Smooth muscle cell (in vitro differentiated cells): ENCODE data around the gene ANKRD17. TPM values are rescaled to one million over a fixed set of nuclear protein-coding genes. Genes with fewer than 3 reads are reported as not detected.

Experiments
- DNase-seq: peaks from one replicate; lab custom pipeline; 2025; ENCODE audit not compliant: unreplicated experiment; lab: John Stamatoyannopoulos, UW
- H2AFZ ChIP-seq: fragments of 200-600 bp; sonication (generic); 2 replicates; pipeline ENCODE4 v1.6.0; 2016; ENCODE audit warnings: antibody characterized with exemption, low read depth, mild to moderate bottlenecking
- H3F3A ChIP-seq: fragments of 200-600 bp; sonication (generic); 2 replicates; pipeline ENCODE4 v1.6.0; 2017; ENCODE audit warnings: antibody characterized with exemption, low read depth
- H3K27ac ChIP-seq: fragments of 200-600 bp; sonication (generic); 2 replicates; pipeline ENCODE4 v1.5.1; 2016; ENCODE audit warnings: low read depth, mild to moderate bottlenecking
- H3K27me3 ChIP-seq: fragments of 200-600 bp; sonication (generic); 2 replicates; pipeline ENCODE4 v1.6.1; 2016; ENCODE audit warnings: low read depth, mild to moderate bottlenecking
- H3K36me3 ChIP-seq: fragments of 200-600 bp; sonication (generic); 2 replicates; pipeline ENCODE4 v1.5.1; 2016; ENCODE audit warnings: low read depth
- H3K4me1 ChIP-seq: fragments of 200-600 bp; sonication (generic); 2 replicates; pipeline ENCODE4 v1.5.1; 2016; ENCODE audit warnings: low read depth
- H3K4me2 ChIP-seq: fragments of 200-600 bp; sonication (generic); 2 replicates; pipeline ENCODE4 v1.6.0; 2016; ENCODE audit warnings: mild to moderate bottlenecking
- H3K4me3 ChIP-seq: fragments of 200-600 bp; sonication (generic); 2 replicates; pipeline ENCODE4 v1.5.1; 2016; ENCODE audit warnings: mild to moderate bottlenecking
- H3K79me2 ChIP-seq: fragments of 200-600 bp; sonication (generic); 2 replicates; pipeline ENCODE4 v1.6.0; 2016; ENCODE audit warnings: low read depth, mild to moderate bottlenecking
- H3K9ac ChIP-seq: fragments of 200-600 bp; sonication (generic); 2 replicates; pipeline ENCODE4 v1.6.0; 2016; ENCODE audit warnings: low read depth
- H3K9me3 ChIP-seq: fragments of 200-600 bp; sonication (generic); replicated peaks from 2 replicates; pipeline ENCODE4 v1.5.1; 2016; ENCODE audit warnings: low read depth
- H4K20me1 ChIP-seq: fragments of 200-600 bp; sonication (generic); 2 replicates; pipeline ENCODE4 v1.6.0; 2016; ENCODE audit warnings: low read depth
- WGBS: methylation state at CpG from one replicate; pipeline ENCODE4 v1.1.7; 2016; ENCODE audit warnings: low lambda C conversion rate; 5-methylcytosine and 5-hydroxymethylcytosine counted together
- polyA plus RNA-seq: library from polyadenylated mRNA; unstranded; fragments of >200 nt; fragmentation: Nextera tagmentation; extraction: Ambion mirVana; gene quantifications from 2 replicates; pipeline ENCODE4 v1.2.1, GENCODE V29; 2016
- total RNA-seq: library from RNA; depleted of rRNA; stranded (reverse); fragments of >200 nt; gene quantifications from 2 replicates; pipeline ENCODE4 v1.2.3, GENCODE V29; 2014
- TF ChIP-seq, protein P1 (sequence below): fragments of 200-600 bp; sonication (generic); IDR thresholded peaks from 2 replicates; pipeline ENCODE4 v1.5.1; 2017; ENCODE audit warnings: borderline replicate concordance, mild to moderate bottlenecking, antibody characterized with exemption; ENCODE audit not compliant: insufficient read depth, poor library complexity, severe bottlenecking

ANKRD17 gene
- total and polyA plus RNA-seq, 2 experiments from 2014 or later = 29.7 to 58.0 TPM

DNA sequence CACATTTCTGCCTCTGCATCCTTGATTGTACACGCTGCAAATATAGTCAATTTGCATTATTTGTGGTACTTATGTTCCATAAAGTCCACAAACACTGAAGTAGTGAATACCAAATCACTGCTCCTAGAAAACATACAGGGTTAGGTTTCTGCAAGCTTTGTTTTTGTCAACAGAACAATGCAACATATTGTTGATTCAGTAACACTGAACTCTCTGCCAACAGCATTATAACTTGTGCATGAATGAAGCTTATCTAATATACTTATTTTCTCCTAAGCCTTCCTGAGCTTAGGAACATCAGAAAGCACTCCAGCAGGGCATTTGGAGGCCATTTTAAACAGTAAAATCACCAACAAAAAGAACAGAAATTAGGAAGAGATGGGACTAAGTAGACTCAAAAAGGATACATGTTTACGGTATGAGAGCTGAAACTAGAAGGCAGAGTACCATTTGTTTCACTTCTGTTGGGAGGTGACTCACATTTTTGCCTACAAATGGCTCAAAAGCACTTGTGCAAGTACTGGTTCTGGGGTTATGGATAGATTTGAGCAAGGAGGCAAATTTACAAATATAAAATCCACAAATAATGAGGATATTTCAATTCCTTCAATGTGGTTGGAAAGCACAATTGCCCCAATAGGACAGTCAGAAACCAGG, 203.2 kb downstream of the ANKRD17 start:
- no peaks in the 10 kb centered on the region for H3F3A ChIP-seq
- H3K27me3 ChIP-seq = no peaks in the 10 kb centered on the region
- H4K20me1 ChIP-seq = no peaks in the 10 kb centered on the region
- H3K4me2 ChIP-seq = no peak overlapping the region
- H3K9me3 ChIP-seq = no peaks in the 10 kb centered on the region
- TF ChIP-seq, protein P1, sequence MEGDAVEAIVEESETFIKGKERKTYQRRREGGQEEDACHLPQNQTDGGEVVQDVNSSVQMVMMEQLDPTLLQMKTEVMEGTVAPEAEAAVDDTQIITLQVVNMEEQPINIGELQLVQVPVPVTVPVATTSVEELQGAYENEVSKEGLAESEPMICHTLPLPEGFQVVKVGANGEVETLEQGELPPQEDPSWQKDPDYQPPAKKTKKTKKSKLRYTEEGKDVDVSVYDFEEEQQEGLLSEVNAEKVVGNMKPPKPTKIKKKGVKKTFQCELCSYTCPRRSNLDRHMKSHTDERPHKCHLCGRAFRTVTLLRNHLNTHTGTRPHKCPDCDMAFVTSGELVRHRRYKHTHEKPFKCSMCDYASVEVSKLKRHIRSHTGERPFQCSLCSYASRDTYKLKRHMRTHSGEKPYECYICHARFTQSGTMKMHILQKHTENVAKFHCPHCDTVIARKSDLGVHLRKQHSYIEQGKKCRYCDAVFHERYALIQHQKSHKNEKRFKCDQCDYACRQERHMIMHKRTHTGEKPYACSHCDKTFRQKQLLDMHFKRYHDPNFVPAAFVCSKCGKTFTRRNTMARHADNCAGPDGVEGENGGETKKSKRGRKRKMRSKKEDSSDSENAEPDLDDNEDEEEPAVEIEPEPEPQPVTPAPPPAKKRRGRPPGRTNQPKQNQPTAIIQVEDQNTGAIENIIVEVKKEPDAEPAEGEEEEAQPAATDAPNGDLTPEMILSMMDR = no peak
- H2AFZ ChIP-seq = no peak overlapping the region
- no peak for DNase-seq
- H3K79me2 ChIP-seq = no peaks in the 10 kb centered on the region
- no peak overlapping the region for H3K9ac ChIP-seq
- peaks cover 17% of the 10 kb centered on the region for H3K36me3 ChIP-seq
- no peak overlapping the region for H3K27ac ChIP-seq
- H3K4me1 ChIP-seq = no peaks in the 10 kb centered on the region
- H3K4me3 ChIP-seq = no peak overlapping the region
- WGBS = 92% methylated on average over 2 of the region's 2 CpGs

DNA sequence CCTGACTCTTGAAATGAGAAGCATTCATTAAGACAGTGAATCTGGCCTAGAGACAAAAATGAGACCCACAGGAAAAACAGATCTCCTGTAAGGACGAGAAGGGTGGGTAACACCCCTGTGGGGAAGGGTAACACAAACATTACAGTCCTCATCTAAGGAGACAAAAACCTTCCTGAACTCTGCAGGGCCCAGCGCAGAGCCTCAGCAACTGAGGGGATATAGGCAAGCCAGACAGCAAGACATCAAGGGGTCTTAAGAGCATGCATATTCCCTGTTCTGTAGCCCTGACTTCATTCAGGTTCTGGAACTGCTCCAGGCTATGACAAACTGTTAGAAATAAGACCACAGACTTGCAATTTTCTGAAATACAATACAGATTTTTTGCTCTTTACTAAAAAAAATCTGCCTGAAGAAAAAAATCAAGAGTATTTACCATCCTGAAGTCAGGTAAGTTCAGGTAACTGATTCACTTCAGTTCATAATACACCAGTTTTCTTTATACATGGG, 204.6 kb downstream of the ANKRD17 start:
- Histone ChIP-seq H3K9ac (no peak overlapping the region), H3K27me3 (no peaks in the 10 kb centered on the region), H4K20me1 (no peaks in the 10 kb centered on the region), H3K36me3 (peaks cover 7% of the 10 kb centered on the region), H3K4me2 (no peak overlapping the region), H3K4me1 (no peaks in the 10 kb centered on the region), H2AFZ (no peak overlapping the region), H3K27ac (no peak overlapping the region), H3K4me3 (no peak overlapping the region), H3F3A (no peaks in the 10 kb centered on the region), H3K9me3 (no peaks in the 10 kb centered on the region), H3K79me2 (no peaks in the 10 kb centered on the region)
- no peak for DNase-seq
- 75% methylated on average over 2 of the region's 2 CpGs for WGBS
- TF ChIP-seq, protein P1 = no peak

DNA sequence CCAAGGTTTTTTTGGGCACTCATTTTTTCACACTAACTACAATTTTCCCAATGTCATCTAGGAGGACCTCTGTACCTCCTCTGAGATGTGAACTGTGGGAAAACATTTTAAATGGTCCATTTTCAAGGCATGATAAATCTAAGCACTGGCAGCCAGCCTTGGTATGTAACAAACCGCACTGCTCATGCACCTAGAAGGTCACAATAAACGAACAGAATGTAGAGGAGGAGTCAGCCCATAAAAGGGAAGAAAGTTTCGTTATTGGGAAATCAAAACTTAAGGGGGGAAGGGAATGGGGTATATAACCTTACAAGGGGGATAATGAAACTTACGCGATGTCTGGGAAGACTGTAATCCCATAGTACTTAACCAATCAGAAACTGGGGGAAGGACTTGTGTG, 205.5 kb downstream of the ANKRD17 start:
- Histone ChIP-seq H4K20me1 (no peaks in the 10 kb centered on the region), H3K9ac (no peak overlapping the region), H3K4me1 (no peaks in the 10 kb centered on the region), H3K27ac (no peak overlapping the region), H3K36me3 (peaks cover 7% of the 10 kb centered on the region), H3K9me3 (no peaks in the 10 kb centered on the region), H3F3A (no peaks in the 10 kb centered on the region), H3K4me3 (no peak overlapping the region), H3K27me3 (no peaks in the 10 kb centered on the region), H3K4me2 (no peak overlapping the region), H2AFZ (no peak overlapping the region), H3K79me2 (no peaks in the 10 kb centered on the region)
- TF ChIP-seq, protein P1 = no peak
- no peak for DNase-seq
- WGBS = 86% methylated on average over 5 of the region's 5 CpGs

DNA sequence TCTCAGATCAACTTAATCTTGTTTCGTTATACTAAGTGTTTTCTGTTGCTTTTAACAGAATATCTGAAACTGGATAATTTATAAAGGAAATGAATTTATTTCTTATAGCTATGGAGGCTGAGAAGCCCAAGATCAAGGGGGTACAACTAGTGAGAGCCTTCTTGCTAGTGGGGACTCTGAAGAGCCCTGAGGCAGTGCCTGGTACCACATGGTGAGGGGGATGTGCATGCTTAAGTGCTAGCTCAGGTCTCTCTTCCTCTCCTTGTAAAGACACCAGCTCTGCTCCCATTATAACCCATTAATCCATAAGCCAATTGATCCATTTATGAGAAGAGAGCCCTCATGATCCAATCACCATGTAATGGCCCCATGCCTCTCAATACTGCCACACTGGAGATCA, 207.0 kb downstream of the ANKRD17 start:
- Histone ChIP-seq H3K4me2 (no peak overlapping the region), H2AFZ (no peak overlapping the region), H3K9ac (no peak overlapping the region), H3K4me1 (no peaks in the 10 kb centered on the region), H4K20me1 (no peaks in the 10 kb centered on the region), H3K36me3 (no peaks in the 10 kb centered on the region), H3K27me3 (no peaks in the 10 kb centered on the region), H3K27ac (no peak overlapping the region), H3K4me3 (no peak overlapping the region), H3K79me2 (no peaks in the 10 kb centered on the region), H3F3A (no peaks in the 10 kb centered on the region), H3K9me3 (no peaks in the 10 kb centered on the region)
- TF ChIP-seq, protein P1 = no peak
- no peak for DNase-seq
- 97% methylated on average over 1 of the region's 1 CpG for WGBS
